B cell (primary cell): ENCODE results near the gene BBC3. TPM values are rescaled to one million over a fixed set of nuclear protein-coding genes. Genes with fewer than 3 reads are reported as not detected.

ENCODE experiments used
- ATAC-seq: fragments of 200-7000 bp; cut with Tn5 transposase; one replicate; pipeline ENCODE4 v1.10.0; 2021; ENCODE audit warnings: low read depth, mild to moderate bottlenecking, moderate number of reproducible peaks, moderate library complexity
- CTCF ChIA-PET: fragments of 350-600 bp; sonication (Branson Sonifier 250); formaldehyde crosslinking; loops from one replicate; lab custom pipeline; 2021; ENCODE audit warnings: antibody characterized with exemption, inconsistent platforms; lab: Charles Lee
- POLR2A ChIA-PET: fragments of 350-600 bp; sonication (Branson Sonifier 250); formaldehyde crosslinking; loops from one replicate; lab custom pipeline; 2021; ENCODE audit warnings: antibody characterized with exemption; lab: Charles Lee
- DNase-seq: peaks from one replicate; pipeline ENCODE4 v3.0.0; 2013
- H2AFZ ChIP-seq: 2 replicates; pipeline ENCODE4 v1.6.1; 2012; ENCODE audit warnings: mild to moderate bottlenecking, low read depth, low read length; ENCODE audit not compliant: insufficient read depth, poor library complexity, severe bottlenecking
- H3K27ac ChIP-seq, 2 donors: 1 replicate in 1 of 2; 2 replicates in 1 of 2; pipeline ENCODE4 v1.5.1; 2012 to 2013; ENCODE audit warnings: low read length in 2 of 2, mild to moderate bottlenecking in 2 of 2, moderate library complexity in 1 of 2
- H3K27me3 ChIP-seq, 4 experiments: fragments of 200-600 bp in 1 of 4; sonication (generic) in 1 of 4; replicated peaks in 1 of 4; 1 replicate in 2 of 4; 2 replicates in 2 of 4; pipeline versions ENCODE4 v1.6.1 to v1.7.0; 2013 to 2016; ENCODE audit warnings: low read length in 3 of 4, mild to moderate bottlenecking in 2 of 4, mixed read lengths in 1 of 4, moderate library complexity in 1 of 4; ENCODE audit not compliant: insufficient read depth in 4 of 4, control insufficient read depth in 3 of 4; ENCODE audit errors: control extremely low read depth in 1 of 4
- H3K36me3 ChIP-seq, 2 experiments: replicated peaks in 1 of 2; 1 replicate in 1 of 2; 2 replicates in 1 of 2; pipeline versions ENCODE4 v1.6.1 to v1.7.1; 2013; ENCODE audit warnings: low read length in 1 of 2; ENCODE audit not compliant: insufficient read depth in 2 of 2, control insufficient read depth in 1 of 2; ENCODE audit errors: control extremely low read depth in 1 of 2, extremely low read depth in 1 of 2
- H3K4me1 ChIP-seq, 2 donors: fragments of 200-600 bp in 1 of 2; sonication (generic) in 1 of 2; 1 replicate in 1 of 2; 2 replicates in 1 of 2; pipeline versions ENCODE4 v1.5.1 to v1.6.1; 2013 to 2017; ENCODE audit warnings: low read length in 2 of 2; ENCODE audit not compliant: control insufficient read depth in 2 of 2, insufficient read depth in 2 of 2
- H3K4me2 ChIP-seq: replicated peaks from 2 replicates; pipeline ENCODE3; 2012; ENCODE audit warnings: mild to moderate bottlenecking, low read depth, low read length; ENCODE audit not compliant: poor library complexity, severe bottlenecking
- H3K4me3 ChIP-seq, 5 experiments: fragments of 200-600 bp in 1 of 5; sonication (generic) in 1 of 5; 1 replicate in 3 of 5; 2 replicates in 2 of 5; pipeline versions ENCODE4 v1.5.1 to v1.7.0; 2011 to 2016; ENCODE audit warnings: low read length in 4 of 5, mild to moderate bottlenecking in 4 of 5, low read depth in 2 of 5, control low read depth in 1 of 5, moderate library complexity in 1 of 5; ENCODE audit not compliant: insufficient read depth in 1 of 5; ENCODE audit errors: control extremely low read depth in 1 of 5, extremely low read depth in 1 of 5
- H3K79me2 ChIP-seq: fragments of 200-600 bp; sonication (generic); one replicate; pipeline ENCODE4 v1.6.0; 2016; ENCODE audit warnings: low read length; ENCODE audit not compliant: control insufficient read depth, insufficient read depth
- H3K9ac ChIP-seq: fragments of 200-600 bp; sonication (generic); 2 replicates; pipeline ENCODE4 v1.6.1; 2017; ENCODE audit warnings: mild to moderate bottlenecking, low read length, moderate library complexity
- H3K9me3 ChIP-seq, 3 donors: one replicate each; pipeline versions ENCODE4 v1.6.1 to v1.7.1; 2013; ENCODE audit warnings: low read length in 2 of 3; ENCODE audit not compliant: control insufficient read depth in 2 of 3, insufficient read depth in 1 of 3; ENCODE audit errors: control extremely low read depth in 1 of 3
- H4K20me1 ChIP-seq: 2 replicates; pipeline ENCODE4 v1.6.0; 2012; ENCODE audit warnings: mild to moderate bottlenecking, low read length; ENCODE audit not compliant: insufficient read depth, control insufficient read depth, poor library complexity, severe bottlenecking
- H3K27ac Mint-ChIP-seq: one replicate; pipeline ENCODE4 v1.8.0; 2021; ENCODE audit warnings: mixed read lengths
- H3K27me3 Mint-ChIP-seq: one replicate; pipeline ENCODE4 v1.8.0; 2021; ENCODE audit warnings: mixed read lengths
- H3K4me1 Mint-ChIP-seq: one replicate; pipeline ENCODE4 v1.8.0; 2021; ENCODE audit warnings: mixed read lengths
- H3K4me3 Mint-ChIP-seq: one replicate; pipeline ENCODE4 v1.8.0; 2021; ENCODE audit warnings: mixed read lengths
- H3K9me3 Mint-ChIP-seq: one replicate; pipeline ENCODE4 v1.8.0; 2022; ENCODE audit warnings: mixed read lengths; ENCODE audit not compliant: insufficient read depth
- EZH2 ChIP-seq: IDR thresholded peaks from 2 replicates; pipeline ENCODE4 v1.6.1; 2012; ENCODE audit warnings: borderline replicate concordance, low read depth, mild to moderate bottlenecking, moderate library complexity, low read length; ENCODE audit not compliant: insufficient read depth, poor library complexity, severe bottlenecking
- WGBS: methylation state at CpG from one replicate; pipeline ENCODE4 v1.1.5; 2013; ENCODE audit warnings: missing lambda C conversion rate; ENCODE audit not compliant: insufficient coverage; 5-methylcytosine and 5-hydroxymethylcytosine counted together
- intact Hi-C: fragments of 100-400 bp; cut with micrococcal nuclease; formaldehyde crosslinking; loops from one replicate; pipeline ENCODE4 v1.10.0; 2022
- polyA plus RNA-seq: library from polyadenylated mRNA; depleted of rRNA; stranded (reverse); fragments of >200 nt; gene quantifications from 2 replicates; pipeline ENCODE4 v1.2.3, GENCODE V29; 2012
- total RNA-seq, 2 donors: library from RNA; stranded (reverse); fragments of 120-200 nt in 1 of 2; gene quantifications; 1 replicate in 1 of 2; 2 replicates in 1 of 2; pipeline versions ENCODE4 v1.2.3 to v1.2.4, GENCODE V29; 2013 to 2022
- TF ChIP-seq, protein P1 (sequence below): fragments of 200-600 bp; IDR thresholded peaks from one replicate; pipeline ENCODE4 v1.8.0; 2022; ENCODE audit warnings: antibody characterized with exemption, mild to moderate bottlenecking

The BBC3 gene
- total and polyA plus RNA-seq, 2 donors (not counting 1 experiment from before 2014, with no cell fraction given), result 10.2 to 17.8 TPM

DNA sequence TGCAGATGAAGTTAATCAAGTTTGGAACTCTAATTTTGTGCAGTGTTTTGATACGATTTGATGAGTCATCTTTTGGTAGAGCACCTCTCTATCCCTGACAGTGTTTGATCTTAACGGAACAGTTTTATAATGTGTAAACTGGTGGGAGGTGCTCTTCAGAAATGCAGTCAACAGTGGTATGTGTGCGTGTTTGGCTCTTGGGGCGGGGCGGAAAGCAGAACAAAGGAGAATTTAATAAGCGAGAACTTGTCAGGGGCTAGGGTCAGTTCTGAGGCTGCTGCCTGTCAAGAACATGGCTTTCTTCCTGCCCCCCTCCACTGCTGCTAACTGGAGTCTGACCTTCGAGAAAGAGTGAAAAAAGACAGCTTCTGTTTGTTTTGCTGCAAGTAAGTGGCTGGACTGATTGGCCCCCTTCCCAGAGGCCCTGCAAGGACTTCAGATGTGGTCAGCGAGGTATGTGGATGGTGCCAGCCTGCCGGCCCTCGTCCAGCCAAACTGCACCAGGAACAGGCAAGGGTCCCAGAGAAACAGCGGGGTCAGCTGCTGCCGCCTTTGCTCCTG lies 40.8 kb downstream of the BBC3 start:
- no peaks in the 10 kb centered on the region for H3K27me3 Mint-ChIP-seq

DNA sequence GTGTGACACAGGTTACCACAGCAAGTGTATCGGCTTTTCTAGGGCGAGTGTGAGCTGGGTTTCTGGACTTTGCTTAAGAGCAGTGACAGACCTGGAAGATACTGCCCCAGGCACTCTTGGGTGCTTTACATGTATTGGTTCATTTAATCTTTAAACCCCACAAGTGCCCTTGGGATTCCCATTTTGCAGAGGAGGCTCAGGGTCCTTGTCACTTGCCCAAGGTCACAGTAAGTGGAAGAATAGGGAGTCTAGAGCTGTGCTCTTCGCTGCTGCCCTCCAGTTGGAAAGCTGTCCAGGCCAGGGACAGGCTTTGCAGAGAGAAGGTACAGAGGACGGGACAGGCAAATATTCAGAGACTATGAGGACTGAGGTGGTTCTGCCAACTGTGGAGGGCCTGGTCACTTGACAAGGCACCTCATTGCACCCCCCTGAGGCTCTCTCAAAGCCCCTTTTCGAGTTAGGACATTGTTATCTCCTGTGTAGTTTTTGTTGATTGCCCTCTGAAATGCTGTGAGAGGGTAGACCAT lies 42.4 kb downstream of the BBC3 start:
- peaks cover 9 to 27% of the 10 kb centered on the region in 2 experiments for H3K36me3 ChIP-seq
- H3K9ac ChIP-seq, result no peak overlapping the region
- H3K27me3 ChIP-seq, result no peaks in the 10 kb centered on the region
- Mint-ChIP-seq H3K4me3 (no peak overlapping the region), H3K4me1 (peaks cover 15% of the 10 kb centered on the region), H3K27me3 (no peaks in the 10 kb centered on the region), H3K9me3 (no peaks in the 10 kb centered on the region), H3K27ac (peak overlapping the region; percentile 53)
- no peak overlapping the region for H3K4me3 ChIP-seq
- H4K20me1 ChIP-seq, result no peaks in the 10 kb centered on the region
- H3K9me3 ChIP-seq, result no peaks in the 10 kb centered on the region
- no peak overlapping the region for H3K4me2 ChIP-seq
- DNase-seq (no peak), ATAC-seq (no peak)
- TF ChIP-seq, protein P1, sequence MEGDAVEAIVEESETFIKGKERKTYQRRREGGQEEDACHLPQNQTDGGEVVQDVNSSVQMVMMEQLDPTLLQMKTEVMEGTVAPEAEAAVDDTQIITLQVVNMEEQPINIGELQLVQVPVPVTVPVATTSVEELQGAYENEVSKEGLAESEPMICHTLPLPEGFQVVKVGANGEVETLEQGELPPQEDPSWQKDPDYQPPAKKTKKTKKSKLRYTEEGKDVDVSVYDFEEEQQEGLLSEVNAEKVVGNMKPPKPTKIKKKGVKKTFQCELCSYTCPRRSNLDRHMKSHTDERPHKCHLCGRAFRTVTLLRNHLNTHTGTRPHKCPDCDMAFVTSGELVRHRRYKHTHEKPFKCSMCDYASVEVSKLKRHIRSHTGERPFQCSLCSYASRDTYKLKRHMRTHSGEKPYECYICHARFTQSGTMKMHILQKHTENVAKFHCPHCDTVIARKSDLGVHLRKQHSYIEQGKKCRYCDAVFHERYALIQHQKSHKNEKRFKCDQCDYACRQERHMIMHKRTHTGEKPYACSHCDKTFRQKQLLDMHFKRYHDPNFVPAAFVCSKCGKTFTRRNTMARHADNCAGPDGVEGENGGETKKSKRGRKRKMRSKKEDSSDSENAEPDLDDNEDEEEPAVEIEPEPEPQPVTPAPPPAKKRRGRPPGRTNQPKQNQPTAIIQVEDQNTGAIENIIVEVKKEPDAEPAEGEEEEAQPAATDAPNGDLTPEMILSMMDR, result no peak
- TF ChIP-seq EZH2, result no peak
- CTCF ChIA-PET, result interaction anchor here (1.1 to 1.2 kb wide), 3 partner anchors 56 to 109 kb away, joined by 3 to 5 read pairs (median 3); no protein-coding TSS in a partner anchor
- intact Hi-C loops, result no loop called here
- peaks cover 3 to 12% of the 10 kb centered on the region in 2 donors for H3K4me1 ChIP-seq
- H3K79me2 ChIP-seq, result peaks cover 15% of the 10 kb centered on the region
- WGBS, result 99% methylated on average over 5 of the region's 5 CpGs
- no peak overlapping the region for H3K27ac ChIP-seq
- no peak overlapping the region for H2AFZ ChIP-seq
- POLR2A ChIA-PET, result no interaction called here

More for the DNA sequence above, 40.8 kb downstream of the BBC3 start:
- H3K4me1 Mint-ChIP-seq, result peaks cover 15% of the 10 kb centered on the region
- Histone ChIP-seq H4K20me1 (no peaks in the 10 kb centered on the region), H3K4me1 (peaks cover 3 to 12% of the 10 kb centered on the region in 2 donors), H3K36me3 (peaks cover 9 to 19% of the 10 kb centered on the region in 2 experiments), H3K27ac (no peak overlapping the region), H3K9ac (no peak overlapping the region), H3K4me3 (no peak overlapping the region), H3K9me3 (no peaks in the 10 kb centered on the region), H3K27me3 (no peaks in the 10 kb centered on the region), H3K79me2 (peaks cover 11% of the 10 kb centered on the region), H2AFZ (no peak overlapping the region), H3K4me2 (no peak overlapping the region)
- WGBS, result 92% methylated on average over 9 of the region's 12 CpGs
- H3K27ac Mint-ChIP-seq, result no peak overlapping the region
- DNase-seq (no peak), ATAC-seq (no peak)
- H3K9me3 Mint-ChIP-seq, result no peaks in the 10 kb centered on the region
- intact Hi-C loops, result no loop called here
- no peak overlapping the region for H3K4me3 Mint-ChIP-seq
- CTCF ChIA-PET, result no interaction called here
- TF ChIP-seq, protein P1, result no peak
- no peak for TF ChIP-seq EZH2
- POLR2A ChIA-PET, result no interaction called here
